NCI-H128 (cell line): ENCODE data around the gene SERP2.
A peak's percentile ranks its signal among the peaks of the same experiment; 100 is the strongest.

ENCODE experiments used
- DNase-seq: peaks from one replicate; lab custom pipeline; 2025; ENCODE audit not compliant: unreplicated experiment; lab: John Stamatoyannopoulos, UW

The SERP2 gene

GRCh38 chr13:44432650-44433049, 59.0 kb downstream of the SERP2 start:
- no peak for DNase-seq

GRCh38 chr13:44433863-44434765, 60.5 kb downstream of the SERP2 start:
- DNase-seq, result no peak

- no peak for DNase-seq
Observed at GRCh38 chr13:44434766-44435141, 61.1 kb downstream of the SERP2 start.

GRCh38 chr13:44435142-44435918, 61.7 kb downstream of the SERP2 start:
- DNase-seq, result peak; percentile 86

- no peak for DNase-seq
Observed at GRCh38 chr13:44435919-44436510, 62.4 kb downstream of the SERP2 start.

GRCh38 chr13:44436589-44437337, 63.1 kb downstream of the SERP2 start:
- DNase-seq, result peak; percentile 80

GRCh38 chr13:44437356-44438233, 64.0 kb downstream of the SERP2 start:
- peak; percentile 7 for DNase-seq

GRCh38 chr13:44438234-44438579, 64.6 kb downstream of the SERP2 start:
- DNase-seq, result no peak

- no peak for DNase-seq
Observed at GRCh38 chr13:44439452-44440024, 65.9 kb downstream of the SERP2 start.

- no peak for DNase-seq
Observed at GRCh38 chr13:44440046-44440608, 66.5 kb downstream of the SERP2 start.
